Fibroblast of skin of left biceps (primary cell): ENCODE results near the gene CST2.
"Not testable (repeated sequence)": the region's sequence is repeated elsewhere in the genome, so short reads cannot be mapped to it uniquely, and the experiment has no call there.

Experiments used
- DNase-seq, 2 experiments: peaks; one replicate each; pipeline ENCODE4 v3.0.0-alpha.2; 2013; ENCODE audit warnings: low read depth in 2 of 2

The CST2 gene, protein sequence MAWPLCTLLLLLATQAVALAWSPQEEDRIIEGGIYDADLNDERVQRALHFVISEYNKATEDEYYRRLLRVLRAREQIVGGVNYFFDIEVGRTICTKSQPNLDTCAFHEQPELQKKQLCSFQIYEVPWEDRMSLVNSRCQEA

GRCh38 chr20:23826541-23827021 is at the start of gene CST2:
CST2 (minus strand) TSS chr20:23826729; CDS start chr20:23826660, 69 bp downstream.
- no peak for DNase-seq

- no peak for DNase-seq
These were observed 49.2 kb upstream of the CST2 start for GRCh38 chr20:23875606-23876237.

- no peak for DNase-seq
These were observed 48.2 kb upstream of the CST2 start for GRCh38 chr20:23874747-23875146.

DNA sequence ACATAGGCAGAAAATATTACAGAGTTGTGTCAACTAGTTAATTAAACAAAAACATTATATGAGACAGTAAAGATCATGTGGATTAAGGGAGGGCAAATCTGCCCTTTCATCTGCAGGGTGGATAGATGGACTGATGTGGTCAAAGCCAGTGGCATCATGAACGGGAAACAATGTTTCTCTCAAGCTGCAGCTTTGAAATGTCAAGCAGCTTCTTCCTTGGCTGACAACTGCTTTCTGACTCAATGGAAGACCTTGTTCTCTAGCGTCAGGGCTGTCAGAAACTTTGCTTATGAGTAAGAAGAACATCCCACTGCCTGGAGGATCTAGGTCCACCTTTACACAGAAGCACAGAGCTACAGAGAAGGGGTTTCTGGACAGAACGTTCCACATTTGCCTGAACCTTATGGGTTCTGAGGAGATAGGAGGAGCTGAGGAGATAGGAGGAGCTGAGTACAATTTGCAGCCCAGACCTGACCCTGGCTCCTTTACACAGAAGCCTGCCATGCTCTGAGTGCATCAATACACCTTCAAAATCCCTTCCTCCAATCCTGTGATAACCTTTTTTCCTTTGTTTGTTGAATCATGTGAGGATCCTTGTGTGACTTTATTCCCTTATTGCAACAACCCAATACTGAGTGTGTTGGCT is 47.0 kb upstream of the CST2 start:
- no peak for DNase-seq

- no peak for DNase-seq
These were observed 45.5 kb upstream of the CST2 start for GRCh38 chr20:23872065-23872464.

DNA sequence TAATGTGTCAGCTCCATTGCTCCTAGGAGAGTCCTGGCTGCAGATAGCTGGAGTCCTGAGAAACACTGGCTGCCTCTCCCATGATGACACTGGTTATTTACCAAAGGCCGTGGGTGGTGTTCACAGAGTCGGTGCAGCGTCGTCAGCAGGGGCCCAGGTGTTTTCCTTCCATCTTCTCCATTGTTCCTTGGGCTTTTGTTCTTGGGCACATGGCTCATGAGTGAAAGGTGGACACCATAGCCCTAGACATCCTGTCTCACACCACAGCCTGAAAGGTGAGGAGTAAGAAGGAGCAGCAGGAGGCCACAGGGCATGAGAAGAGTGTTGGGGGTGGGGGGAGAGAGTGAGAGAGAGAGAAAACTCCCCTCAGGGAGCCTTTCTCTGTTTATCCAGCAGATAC is 43.9 kb upstream of the CST2 start:
- DNase-seq = no peak

GRCh38 chr20:23869520-23869919 is 43.0 kb upstream of the CST2 start:
- no peak for DNase-seq

- DNase-seq = no peak
These were observed 41.8 kb upstream of the CST2 start for GRCh38 chr20:23868321-23868720.

- DNase-seq = no peak
These were observed 40.7 kb upstream of the CST2 start for GRCh38 chr20:23867152-23867776.

GRCh38 chr20:23860771-23861170 is 34.2 kb upstream of the CST2 start:
- not testable (repeated sequence) for DNase-seq

DNA sequence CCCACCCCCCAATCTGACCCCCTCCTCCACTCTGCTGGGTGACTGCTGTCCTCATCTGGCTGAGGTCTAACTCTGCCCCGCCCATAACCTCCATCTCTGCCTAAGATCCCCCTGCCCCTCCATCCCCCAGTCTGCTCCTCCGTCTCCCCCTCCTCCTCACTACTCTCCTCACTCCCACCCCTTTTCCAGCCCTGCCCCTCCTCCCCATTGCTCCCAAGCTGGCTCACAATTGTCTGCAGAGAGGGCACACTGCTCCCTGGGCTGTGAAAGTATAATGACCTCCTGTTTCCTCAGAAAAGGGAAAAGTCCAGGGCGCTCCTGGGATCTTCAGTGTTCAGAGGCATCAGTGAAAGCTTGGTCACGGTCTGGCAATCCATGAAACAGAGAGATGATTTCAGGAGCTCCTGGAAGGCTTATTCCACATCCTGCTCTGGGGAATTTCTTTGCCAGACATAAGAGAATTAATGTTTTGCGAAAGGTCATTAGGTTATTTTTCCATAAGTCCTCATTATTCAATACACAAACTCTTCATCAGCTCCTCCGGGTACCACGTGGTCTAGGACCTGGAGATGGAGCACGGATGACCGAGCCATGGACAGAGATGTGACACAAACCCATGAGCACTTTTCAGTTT is 31.6 kb upstream of the CST2 start:
- DNase-seq = no peak

DNA sequence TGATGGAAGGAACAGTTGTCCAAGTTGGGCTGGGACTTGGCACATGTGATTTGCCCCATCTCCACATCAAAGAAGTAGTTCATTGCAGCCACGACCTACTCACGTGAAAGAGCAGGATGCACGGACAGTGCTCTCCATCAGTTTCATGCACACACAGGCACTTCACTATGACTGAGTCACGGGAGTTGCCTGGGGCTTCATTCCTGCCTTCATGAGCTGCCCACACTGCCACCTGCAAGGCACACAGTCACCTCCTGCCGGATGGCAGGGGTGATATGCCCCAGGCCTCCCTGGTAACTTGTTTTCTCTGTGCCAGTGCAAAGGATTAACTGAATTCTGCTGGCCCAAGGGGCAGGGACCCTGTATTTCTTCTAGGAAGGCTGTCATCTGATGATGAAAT is 30.2 kb upstream of the CST2 start:
- DNase-seq = no peak

DNA sequence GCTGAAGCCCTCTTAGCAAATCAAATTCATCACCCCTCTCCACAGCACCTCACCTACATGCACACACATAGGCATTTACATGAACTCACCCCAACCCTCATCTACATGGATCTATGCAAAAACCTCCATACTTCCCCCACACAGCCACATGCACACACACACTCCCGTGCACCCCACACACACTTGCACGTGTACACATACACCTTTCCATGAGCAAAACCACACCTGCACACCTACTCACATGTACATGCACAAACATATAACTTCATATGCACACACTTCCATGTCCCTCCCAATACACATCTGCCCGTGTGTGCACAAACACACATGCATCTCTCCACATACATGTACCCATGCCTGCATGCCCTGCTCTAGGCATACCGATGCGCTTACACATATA is 29.7 kb upstream of the CST2 start:
- DNase-seq = no peak

DNA sequence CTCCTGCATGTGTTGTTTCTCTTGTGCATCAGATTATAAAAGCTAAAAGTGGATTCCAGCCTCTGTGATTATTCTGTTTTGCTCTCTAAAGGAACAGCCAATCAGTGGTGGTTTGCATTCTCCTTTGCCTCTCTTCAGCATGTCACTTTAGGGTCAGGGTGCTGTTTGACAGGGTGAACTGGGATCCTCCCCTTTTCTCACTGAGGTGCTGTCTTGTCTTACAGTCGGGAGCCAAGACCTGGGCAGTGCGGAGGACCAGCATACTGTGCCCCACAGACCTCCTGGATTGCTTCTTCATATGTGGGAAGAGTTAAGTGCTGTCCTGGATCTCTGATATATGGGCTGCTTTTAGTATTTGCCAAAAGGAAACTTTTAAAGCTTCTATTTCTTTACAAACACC is 15.2 kb upstream of the CST2 start:
- no peak for DNase-seq

DNA sequence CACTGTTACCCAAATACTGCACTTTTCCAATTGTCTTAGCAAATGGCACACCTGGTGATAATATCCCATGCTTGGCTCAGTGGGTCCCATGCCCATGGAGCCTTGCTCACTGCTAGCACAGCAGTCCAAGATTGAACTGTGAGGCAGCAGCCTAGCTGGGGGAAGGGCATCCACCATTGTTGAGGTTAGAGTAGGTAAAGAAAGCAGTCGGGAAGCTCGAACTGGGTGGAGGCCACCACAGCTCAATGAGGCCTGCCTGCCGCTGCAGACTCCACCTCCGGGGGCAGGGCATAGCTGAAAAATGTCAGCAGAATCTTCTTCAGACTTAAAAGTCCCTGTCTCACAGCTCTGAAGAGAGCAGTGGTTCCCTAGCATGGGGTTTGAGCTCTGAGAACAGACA is 9.2 kb upstream of the CST2 start:
- no peak for DNase-seq

GRCh38 chr20:23832775-23833513 is 6.4 kb upstream of the CST2 start:
- DNase-seq = no peak

DNA sequence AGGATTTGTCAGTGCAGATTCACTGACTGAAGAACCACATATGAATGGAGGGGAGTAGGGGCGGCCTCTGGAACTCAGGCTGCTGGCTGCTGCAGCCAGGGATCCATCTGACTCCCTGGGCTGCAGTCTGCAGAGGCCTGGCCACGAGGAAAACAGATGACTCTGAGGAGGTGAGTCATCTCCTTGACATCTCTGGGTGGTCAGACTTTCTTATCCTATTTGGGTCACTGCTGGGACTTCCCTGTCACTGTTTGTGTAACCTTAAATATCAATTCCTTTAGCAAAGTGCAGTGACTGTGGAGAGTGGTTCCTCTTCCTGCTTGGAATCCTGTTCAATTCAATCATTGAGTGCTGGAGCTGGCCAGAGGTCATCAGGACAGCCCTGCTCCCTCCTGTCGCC is 5.4 kb upstream of the CST2 start:
- not testable (repeated sequence) for DNase-seq

- DNase-seq = no peak
These were observed 2.8 kb downstream of the CST2 start for GRCh38 chr20:23823621-23824324.

DNA sequence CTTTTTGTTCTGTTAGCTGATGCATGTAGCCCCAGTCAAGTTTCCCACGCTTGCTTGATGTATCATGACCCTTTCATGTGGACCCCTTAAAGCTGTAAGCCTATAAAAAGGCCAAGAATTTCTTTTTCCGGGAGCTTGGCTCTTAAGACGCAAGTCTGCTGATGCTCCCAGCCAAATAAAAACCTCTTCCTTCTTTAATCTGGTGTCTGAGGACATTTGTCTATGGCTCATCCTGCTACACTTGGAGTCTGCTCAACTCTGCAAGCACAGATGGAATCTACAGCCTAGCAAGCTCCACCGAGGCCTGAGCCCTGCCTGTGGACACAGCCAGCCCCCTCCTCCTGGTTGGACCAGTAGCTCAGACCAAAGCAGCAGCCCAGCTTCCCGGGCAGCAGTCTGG is 3.4 kb downstream of the CST2 start:
- no peak for DNase-seq

- DNase-seq = no peak
These were observed 6.0 kb downstream of the CST2 start for GRCh38 chr20:23820493-23820892.

DNA sequence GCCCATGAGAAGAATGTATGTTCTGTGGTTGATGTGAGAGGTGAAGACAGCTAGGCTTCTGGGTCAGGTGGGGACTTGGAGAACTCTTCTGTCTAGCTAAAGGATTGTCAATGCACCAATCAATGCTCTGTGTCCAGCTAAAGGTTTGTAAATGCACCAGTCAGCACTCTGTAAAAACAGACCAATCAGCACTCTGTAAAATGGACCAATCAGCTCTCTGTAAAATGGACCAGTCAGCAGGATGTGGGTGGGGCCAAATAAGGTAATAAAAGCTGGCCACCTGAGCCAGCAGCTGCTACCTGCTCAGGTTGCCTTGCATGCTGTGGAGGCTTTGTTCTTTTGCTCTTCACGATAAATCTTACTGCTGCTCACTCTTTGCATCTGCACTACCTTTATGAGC is 15.0 kb downstream of the CST2 start:
- not testable (repeated sequence) for DNase-seq
